Smooth muscle cell (in vitro differentiated cells): ENCODE data around the gene ZNF430. TPM values are rescaled to one million over a fixed set of nuclear protein-coding genes. Genes with fewer than 3 reads are reported as not detected.

Experiments used
- DNase-seq: peaks from one replicate; lab custom pipeline; 2025; ENCODE audit not compliant: unreplicated experiment; lab: John Stamatoyannopoulos, UW
- H2AFZ ChIP-seq: fragments of 200-600 bp; sonication (generic); 2 replicates; pipeline ENCODE4 v1.6.0; 2016; ENCODE audit warnings: antibody characterized with exemption, low read depth, mild to moderate bottlenecking
- H3F3A ChIP-seq: fragments of 200-600 bp; sonication (generic); 2 replicates; pipeline ENCODE4 v1.6.0; 2017; ENCODE audit warnings: antibody characterized with exemption, low read depth
- H3K27ac ChIP-seq: fragments of 200-600 bp; sonication (generic); 2 replicates; pipeline ENCODE4 v1.5.1; 2016; ENCODE audit warnings: low read depth, mild to moderate bottlenecking
- H3K27me3 ChIP-seq: fragments of 200-600 bp; sonication (generic); 2 replicates; pipeline ENCODE4 v1.6.1; 2016; ENCODE audit warnings: low read depth, mild to moderate bottlenecking
- H3K36me3 ChIP-seq: fragments of 200-600 bp; sonication (generic); 2 replicates; pipeline ENCODE4 v1.5.1; 2016; ENCODE audit warnings: low read depth
- H3K4me1 ChIP-seq: fragments of 200-600 bp; sonication (generic); 2 replicates; pipeline ENCODE4 v1.5.1; 2016; ENCODE audit warnings: low read depth
- H3K4me2 ChIP-seq: fragments of 200-600 bp; sonication (generic); 2 replicates; pipeline ENCODE4 v1.6.0; 2016; ENCODE audit warnings: mild to moderate bottlenecking
- H3K4me3 ChIP-seq: fragments of 200-600 bp; sonication (generic); 2 replicates; pipeline ENCODE4 v1.5.1; 2016; ENCODE audit warnings: mild to moderate bottlenecking
- H3K79me2 ChIP-seq: fragments of 200-600 bp; sonication (generic); 2 replicates; pipeline ENCODE4 v1.6.0; 2016; ENCODE audit warnings: low read depth, mild to moderate bottlenecking
- H3K9ac ChIP-seq: fragments of 200-600 bp; sonication (generic); 2 replicates; pipeline ENCODE4 v1.6.0; 2016; ENCODE audit warnings: low read depth
- H3K9me3 ChIP-seq: fragments of 200-600 bp; sonication (generic); replicated peaks from 2 replicates; pipeline ENCODE4 v1.5.1; 2016; ENCODE audit warnings: low read depth
- H4K20me1 ChIP-seq: fragments of 200-600 bp; sonication (generic); 2 replicates; pipeline ENCODE4 v1.6.0; 2016; ENCODE audit warnings: low read depth
- WGBS: methylation state at CpG from one replicate; pipeline ENCODE4 v1.1.7; 2016; ENCODE audit warnings: low lambda C conversion rate; 5-methylcytosine and 5-hydroxymethylcytosine counted together
- polyA plus RNA-seq: library from polyadenylated mRNA; unstranded; fragments of >200 nt; fragmentation: Nextera tagmentation; extraction: Ambion mirVana; gene quantifications from 2 replicates; pipeline ENCODE4 v1.2.1, GENCODE V29; 2016
- total RNA-seq: library from RNA; depleted of rRNA; stranded (reverse); fragments of >200 nt; gene quantifications from 2 replicates; pipeline ENCODE4 v1.2.3, GENCODE V29; 2014
- TF ChIP-seq, protein P1 (sequence below): fragments of 200-600 bp; sonication (generic); IDR thresholded peaks from 2 replicates; pipeline ENCODE4 v1.5.1; 2017; ENCODE audit warnings: borderline replicate concordance, mild to moderate bottlenecking, antibody characterized with exemption; ENCODE audit not compliant: insufficient read depth, poor library complexity, severe bottlenecking

ZNF430 gene
- total and polyA plus RNA-seq, 2 experiments from 2014 or later = 13.4 to 16.8 TPM

DNA sequence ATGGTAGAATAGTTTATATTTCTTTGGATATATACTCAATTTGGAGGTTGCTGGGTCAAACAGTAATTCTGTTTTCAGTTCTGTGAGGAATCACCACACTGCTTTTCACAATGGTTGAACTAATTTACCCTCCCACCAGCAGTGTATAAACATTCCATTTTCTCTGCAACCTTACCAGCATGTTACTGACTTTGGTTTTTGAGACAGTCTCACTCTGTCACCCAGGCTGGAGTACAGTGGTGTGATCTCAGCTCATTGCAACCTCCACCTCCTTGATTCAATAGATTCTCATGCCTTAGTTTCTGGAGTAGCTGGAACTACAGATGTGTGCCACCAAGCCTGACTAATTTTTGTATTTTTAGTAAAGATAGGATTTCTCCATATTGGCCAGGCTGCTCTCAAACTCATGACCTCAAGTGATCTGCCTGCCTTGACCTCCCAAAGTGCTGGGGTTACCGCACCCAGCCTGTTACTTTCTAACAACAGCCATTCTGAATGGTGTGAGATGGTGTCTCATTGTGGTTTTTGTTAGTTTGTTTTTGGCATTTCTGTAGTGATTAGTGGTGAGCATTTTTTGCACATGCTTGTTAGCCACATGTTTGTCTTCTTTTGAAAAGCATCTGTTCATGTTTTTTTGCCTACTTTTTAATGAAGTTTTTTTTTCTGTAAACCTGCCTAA, 74.0 kb downstream of the ZNF430 start:
- WGBS = 76% methylated on average over 1 of the region's 1 CpG

DNA sequence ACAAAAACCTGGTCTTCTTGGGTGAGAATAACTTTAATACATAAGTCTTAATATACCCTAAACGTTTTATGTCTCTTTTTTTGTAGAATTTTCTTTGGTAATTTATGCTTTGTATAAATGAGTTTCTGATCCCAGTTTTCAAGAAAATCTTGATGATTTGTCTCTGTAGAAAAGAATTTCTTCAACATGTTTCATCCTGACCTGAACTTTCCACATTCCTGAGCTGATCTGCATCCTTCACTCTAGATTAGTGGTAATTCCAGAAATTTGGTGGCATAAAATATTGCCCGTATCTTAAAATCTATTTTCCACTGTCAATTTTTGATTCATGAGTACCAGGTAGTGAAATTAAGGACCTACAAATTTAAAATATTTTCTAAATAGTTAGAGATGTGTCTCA, 77.8 kb downstream of the ZNF430 start:
- peak overlapping the region; percentile 70 for H3K27ac ChIP-seq

More for the DNA sequence above, 74.0 kb downstream of the ZNF430 start:
- no peaks in the 10 kb centered on the region for H3F3A ChIP-seq
- H3K4me3 ChIP-seq = no peak overlapping the region
- H3K27me3 ChIP-seq = no peaks in the 10 kb centered on the region
- no peak for DNase-seq
- H3K27ac ChIP-seq = no peak overlapping the region
- H3K4me1 ChIP-seq = peaks cover 10% of the 10 kb centered on the region
- no peak overlapping the region for H2AFZ ChIP-seq
- no peaks in the 10 kb centered on the region for H4K20me1 ChIP-seq
- H3K9ac ChIP-seq = no peak overlapping the region
- H3K79me2 ChIP-seq = peaks cover 34% of the 10 kb centered on the region
- no peaks in the 10 kb centered on the region for H3K36me3 ChIP-seq
- TF ChIP-seq, protein P1, sequence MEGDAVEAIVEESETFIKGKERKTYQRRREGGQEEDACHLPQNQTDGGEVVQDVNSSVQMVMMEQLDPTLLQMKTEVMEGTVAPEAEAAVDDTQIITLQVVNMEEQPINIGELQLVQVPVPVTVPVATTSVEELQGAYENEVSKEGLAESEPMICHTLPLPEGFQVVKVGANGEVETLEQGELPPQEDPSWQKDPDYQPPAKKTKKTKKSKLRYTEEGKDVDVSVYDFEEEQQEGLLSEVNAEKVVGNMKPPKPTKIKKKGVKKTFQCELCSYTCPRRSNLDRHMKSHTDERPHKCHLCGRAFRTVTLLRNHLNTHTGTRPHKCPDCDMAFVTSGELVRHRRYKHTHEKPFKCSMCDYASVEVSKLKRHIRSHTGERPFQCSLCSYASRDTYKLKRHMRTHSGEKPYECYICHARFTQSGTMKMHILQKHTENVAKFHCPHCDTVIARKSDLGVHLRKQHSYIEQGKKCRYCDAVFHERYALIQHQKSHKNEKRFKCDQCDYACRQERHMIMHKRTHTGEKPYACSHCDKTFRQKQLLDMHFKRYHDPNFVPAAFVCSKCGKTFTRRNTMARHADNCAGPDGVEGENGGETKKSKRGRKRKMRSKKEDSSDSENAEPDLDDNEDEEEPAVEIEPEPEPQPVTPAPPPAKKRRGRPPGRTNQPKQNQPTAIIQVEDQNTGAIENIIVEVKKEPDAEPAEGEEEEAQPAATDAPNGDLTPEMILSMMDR = no peak
- no peaks in the 10 kb centered on the region for H3K9me3 ChIP-seq
- H3K4me2 ChIP-seq = no peak overlapping the region

DNA sequence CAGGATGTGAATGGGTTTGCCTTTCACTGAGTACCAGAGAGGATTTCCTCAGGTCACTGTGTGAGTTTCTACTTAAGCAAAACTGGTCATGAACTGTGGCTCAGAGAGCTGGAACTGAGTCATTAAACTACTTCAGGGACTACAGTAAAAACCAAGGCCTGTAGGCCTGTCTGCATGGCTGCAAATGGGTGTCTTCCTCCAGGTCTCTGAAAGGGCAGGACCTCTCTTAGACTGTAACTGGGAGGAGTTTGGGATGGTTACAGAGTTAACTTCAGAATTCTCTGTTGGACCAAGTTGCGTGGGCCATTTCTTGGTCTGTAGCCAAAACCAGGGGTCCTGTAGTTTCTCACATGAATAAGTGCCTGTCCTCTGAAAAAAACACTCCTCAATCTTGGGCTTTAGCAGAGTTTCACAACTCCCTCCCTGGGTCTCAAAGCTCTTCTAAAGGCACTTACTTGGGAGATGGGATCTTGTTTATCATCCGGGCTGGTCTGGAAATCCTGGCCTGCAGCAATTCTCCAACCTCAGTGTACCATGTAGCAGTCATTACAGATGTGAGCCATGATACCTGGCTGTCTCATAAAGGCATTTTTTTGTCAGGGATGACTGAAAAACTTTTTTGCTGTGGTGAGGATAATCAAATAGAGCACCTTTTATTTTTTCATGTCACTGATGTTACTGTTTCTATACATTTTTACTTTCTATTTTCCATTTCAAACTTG, 81.2 kb downstream of the ZNF430 start:
- TF ChIP-seq, protein P1 = no peak
- no peaks in the 10 kb centered on the region for H3K4me1 ChIP-seq
- H4K20me1 ChIP-seq = no peaks in the 10 kb centered on the region
- peak overlapping the region; percentile 16 for H3K4me2 ChIP-seq
- H3K9ac ChIP-seq = no peak overlapping the region
- no peaks in the 10 kb centered on the region for H3F3A ChIP-seq
- no peaks in the 10 kb centered on the region for H3K36me3 ChIP-seq
- H3K27ac ChIP-seq = peak overlapping the region; percentile 49
- peaks cover 4% of the 10 kb centered on the region for H3K79me2 ChIP-seq
- no peak overlapping the region for H2AFZ ChIP-seq
- no peak for DNase-seq
- no peaks in the 10 kb centered on the region for H3K9me3 ChIP-seq
- H3K27me3 ChIP-seq = no peaks in the 10 kb centered on the region
- no peak overlapping the region for H3K4me3 ChIP-seq
- WGBS = 17% methylated on average over 2 of the region's 2 CpGs

More for the DNA sequence above, 77.8 kb downstream of the ZNF430 start:
- Histone ChIP-seq H3F3A (no peaks in the 10 kb centered on the region), H3K9me3 (no peaks in the 10 kb centered on the region), H3K36me3 (no peaks in the 10 kb centered on the region), H3K4me2 (no peak overlapping the region), H3K4me1 (no peaks in the 10 kb centered on the region), H3K9ac (no peak overlapping the region), H2AFZ (no peak overlapping the region), H3K79me2 (peaks cover 34% of the 10 kb centered on the region), H4K20me1 (no peaks in the 10 kb centered on the region), H3K27me3 (no peaks in the 10 kb centered on the region), H3K4me3 (no peak overlapping the region)
- no peak for DNase-seq
- TF ChIP-seq, protein P1 = no peak
- 76% methylated on average over 2 of the region's 2 CpGs for WGBS
